ENCODE results near the gene ASPN.

GRCh38 chr9:92474587-92474986 lies 7.7 kb downstream of the ASPN start:
- TF ChIP-seq, protein P1, sequence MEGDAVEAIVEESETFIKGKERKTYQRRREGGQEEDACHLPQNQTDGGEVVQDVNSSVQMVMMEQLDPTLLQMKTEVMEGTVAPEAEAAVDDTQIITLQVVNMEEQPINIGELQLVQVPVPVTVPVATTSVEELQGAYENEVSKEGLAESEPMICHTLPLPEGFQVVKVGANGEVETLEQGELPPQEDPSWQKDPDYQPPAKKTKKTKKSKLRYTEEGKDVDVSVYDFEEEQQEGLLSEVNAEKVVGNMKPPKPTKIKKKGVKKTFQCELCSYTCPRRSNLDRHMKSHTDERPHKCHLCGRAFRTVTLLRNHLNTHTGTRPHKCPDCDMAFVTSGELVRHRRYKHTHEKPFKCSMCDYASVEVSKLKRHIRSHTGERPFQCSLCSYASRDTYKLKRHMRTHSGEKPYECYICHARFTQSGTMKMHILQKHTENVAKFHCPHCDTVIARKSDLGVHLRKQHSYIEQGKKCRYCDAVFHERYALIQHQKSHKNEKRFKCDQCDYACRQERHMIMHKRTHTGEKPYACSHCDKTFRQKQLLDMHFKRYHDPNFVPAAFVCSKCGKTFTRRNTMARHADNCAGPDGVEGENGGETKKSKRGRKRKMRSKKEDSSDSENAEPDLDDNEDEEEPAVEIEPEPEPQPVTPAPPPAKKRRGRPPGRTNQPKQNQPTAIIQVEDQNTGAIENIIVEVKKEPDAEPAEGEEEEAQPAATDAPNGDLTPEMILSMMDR (IDR thresholded peaks at IDR 0.05), result no peak
- TF ChIP-seq POLR2A (IDR thresholded peaks at IDR 0.05), result no peak

All from testis (tissue), 2 donors.